Stimulated activated CD8-positive, alpha-beta memory T cell treated with anti-CD3 and anti-CD28 coated beads, Interleukin-7, amount 100 ng/mL, for 4 hours (primary cell): ENCODE data around the gene COQ8A.
"Not testable (repeated sequence)": the region's sequence is repeated elsewhere in the genome, so short reads cannot be mapped to it uniquely, and the experiment has no call there.

Source experiments
- DNase-seq, 2 donors: peaks; one replicate each; pipeline ENCODE4 v3.0.0-alpha.2; 2020; ENCODE audit warnings: low read depth in 2 of 2

The COQ8A gene

DNA sequence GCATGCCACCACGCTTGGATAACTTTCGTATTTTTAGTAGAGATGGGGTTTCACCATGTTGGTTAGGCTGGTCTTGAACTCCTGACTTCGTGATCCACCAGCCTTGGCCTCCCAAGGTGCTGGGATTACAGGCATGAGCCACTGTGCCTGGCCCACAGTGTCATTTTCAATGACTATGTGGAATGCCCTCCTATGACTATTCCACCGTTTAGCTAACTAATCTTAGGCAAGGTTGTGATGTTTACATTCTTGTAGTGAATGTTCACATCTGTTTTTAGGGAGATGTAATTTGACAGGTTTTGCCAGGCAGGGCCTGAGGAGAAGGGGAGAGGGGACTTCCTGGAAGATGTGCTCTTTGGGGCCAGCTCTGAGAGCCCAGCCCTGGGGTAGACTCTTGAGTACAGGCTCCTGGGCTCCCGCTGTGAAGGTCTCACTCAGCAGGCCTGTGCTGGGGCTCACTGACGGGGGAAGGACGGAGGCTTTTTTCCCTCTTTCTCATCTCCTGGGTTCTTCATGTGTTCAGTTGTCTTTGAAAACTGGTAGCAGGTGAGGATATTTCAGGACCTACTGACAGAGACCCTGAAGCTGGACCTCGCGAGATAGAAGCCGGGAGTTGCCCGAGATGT lies 13.2 kb downstream of the COQ8A start:
- DNase-seq = no peak

DNA sequence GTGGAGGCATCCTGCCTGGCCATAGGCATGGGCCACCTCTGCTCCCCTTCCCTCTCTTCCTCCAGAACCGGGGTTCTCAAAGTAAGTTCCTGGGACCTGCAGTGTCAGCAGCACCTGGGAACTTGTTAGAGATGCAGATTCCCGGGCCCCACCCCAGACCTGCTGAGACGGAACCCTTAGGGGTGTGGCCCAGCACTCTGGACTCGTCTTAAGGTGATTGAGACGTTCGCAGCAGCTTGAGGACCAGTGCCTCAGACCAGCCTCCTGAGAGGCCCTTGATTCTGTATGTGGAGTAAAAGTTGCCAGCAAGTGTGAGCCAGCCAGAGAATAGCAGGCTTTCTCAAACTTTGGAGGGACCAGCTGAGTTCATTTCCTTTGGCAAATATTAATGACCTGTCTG lies 14.2 kb downstream of the COQ8A start:
- DNase-seq = no peak

DNA sequence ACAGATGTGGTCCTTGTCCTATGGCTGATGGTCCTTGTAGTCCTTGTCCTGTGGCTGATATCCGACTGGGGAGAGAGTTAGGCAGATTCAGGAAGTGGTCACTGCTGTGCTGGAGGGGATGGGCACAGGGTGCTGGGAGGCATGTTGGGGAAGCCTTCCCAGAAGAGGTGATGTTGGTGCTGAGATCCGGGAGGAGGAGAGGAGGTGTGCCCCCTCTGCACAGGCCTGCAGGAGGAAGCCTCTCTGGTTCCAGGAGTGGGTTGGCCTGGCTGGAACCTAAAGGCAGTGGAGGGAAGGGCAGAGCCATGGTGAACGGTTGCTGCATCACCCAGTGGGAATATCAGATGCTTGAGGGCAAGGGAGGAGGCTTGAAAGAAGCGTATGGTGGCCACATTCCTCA lies 14.7 kb downstream of the COQ8A start:
- DNase-seq = no peak

GRCh38 chr1:226955857-226956256 lies 15.8 kb downstream of the COQ8A start:
- not testable (repeated sequence) for DNase-seq

- no peak for DNase-seq
These were observed 17.0 kb downstream of the COQ8A start for GRCh38 chr1:226956942-226957713.

- DNase-seq = no peak
These were observed 17.6 kb downstream of the COQ8A start for GRCh38 chr1:226957714-226958113.

GRCh38 chr1:226958300-226958699 lies 18.2 kb downstream of the COQ8A start:
- no peak for DNase-seq

GRCh38 chr1:226960256-226960655 lies 20.2 kb downstream of the COQ8A start:
- no peak for DNase-seq

DNA sequence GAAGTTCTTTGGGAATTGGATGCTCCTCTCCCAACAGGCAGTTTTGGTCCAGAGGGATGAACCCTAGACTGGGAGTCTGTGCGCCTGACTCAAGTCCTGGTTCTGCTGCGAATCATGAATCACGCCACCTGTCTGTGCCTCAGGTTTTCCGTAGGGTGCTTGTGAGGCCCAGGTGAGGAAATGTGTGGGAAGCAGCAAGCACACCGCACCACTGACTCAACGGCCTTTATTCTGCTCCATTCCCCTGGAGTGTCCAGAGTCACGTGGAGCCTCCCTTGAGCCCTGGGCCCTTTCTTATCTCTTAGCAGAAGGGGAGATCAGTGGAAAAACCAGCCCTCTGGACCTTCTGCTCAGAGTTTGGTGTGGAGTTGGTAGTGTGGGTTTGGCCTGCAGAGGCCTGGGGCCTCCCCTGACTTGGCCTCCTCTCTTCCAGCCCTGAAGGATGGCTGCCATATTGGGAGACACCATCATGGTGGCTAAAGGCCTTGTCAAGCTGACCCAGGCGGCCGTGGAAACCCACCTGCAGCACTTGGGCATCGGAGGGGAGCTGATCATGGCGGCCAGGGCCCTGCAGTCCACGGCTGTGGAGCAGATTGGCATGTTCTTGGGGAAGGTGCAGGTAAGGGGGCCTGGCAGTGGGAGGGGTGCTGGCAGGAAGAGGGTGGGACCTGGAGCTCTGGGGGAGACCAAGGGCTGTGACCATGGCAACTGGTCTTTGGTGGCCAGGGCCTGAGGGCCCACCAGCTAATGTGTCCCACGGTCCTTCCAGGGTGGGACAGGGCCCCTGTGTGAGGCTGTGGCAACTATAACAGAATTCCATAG lies 21.1 kb downstream of the COQ8A start:
- no peak for DNase-seq

DNA sequence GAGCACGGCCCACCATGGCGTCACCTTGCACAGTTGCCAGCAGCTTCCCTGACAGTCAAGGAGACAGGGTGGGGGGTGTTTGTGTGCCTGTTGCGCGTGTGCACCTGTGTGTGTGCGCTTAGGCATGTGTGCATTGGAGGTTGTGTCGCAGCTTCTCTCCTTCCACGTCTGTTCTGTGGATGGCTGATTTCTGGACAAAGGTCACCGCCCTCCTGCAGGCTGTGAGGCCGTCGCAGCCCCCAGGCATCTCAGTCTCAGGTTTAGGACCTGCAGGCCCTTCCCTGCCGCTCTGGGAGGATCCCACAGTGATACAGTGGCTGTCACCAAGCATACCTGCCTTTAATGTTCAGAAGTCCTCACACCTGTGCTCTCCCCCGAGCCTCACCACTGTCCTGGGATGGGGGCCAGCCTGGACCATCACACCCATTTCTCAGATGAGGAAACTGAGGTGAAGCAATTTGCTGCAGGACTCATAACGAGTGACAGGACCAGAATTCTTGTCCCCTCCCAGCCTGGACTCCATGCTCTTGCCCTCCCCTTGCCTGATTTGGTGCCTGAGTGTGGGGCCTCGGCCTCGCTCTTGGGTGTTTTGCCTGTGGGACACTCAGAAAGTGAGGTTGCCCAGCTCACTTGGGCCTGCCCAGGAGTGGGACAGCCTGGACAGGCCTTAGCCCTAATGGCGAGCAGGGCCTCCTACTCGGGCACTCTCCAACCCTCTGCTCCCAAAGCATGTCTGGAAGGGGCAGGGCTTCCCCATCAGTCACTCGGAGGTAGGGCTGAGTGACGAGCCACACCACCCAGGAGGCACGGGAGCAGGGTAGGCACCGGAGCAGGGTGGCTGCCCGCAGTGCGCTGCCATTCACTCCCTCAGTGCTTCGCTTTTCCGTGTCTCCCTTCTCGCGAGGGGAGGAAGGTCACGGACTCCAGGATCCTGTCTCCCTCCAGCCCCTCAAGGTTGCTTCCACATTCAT lies 22.6 kb downstream of the COQ8A start:
- DNase-seq = no peak

DNA sequence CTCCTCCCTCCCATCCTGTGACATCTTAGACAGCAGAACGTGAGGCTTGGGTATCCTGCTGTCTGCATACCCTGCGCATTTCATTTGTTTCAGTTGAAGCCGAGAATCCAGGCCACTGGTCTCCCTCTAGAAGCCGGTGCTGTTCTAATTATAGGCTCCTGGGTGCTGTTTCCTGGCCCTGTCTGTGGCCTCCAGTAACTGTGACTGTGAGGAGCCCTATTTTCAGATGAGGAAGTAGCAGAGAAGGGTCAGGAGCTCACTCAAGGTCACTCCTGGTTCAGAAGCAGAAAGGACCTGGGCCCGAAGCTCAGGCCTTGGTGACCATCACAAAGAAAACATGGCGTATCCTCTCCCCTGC lies 24.0 kb downstream of the COQ8A start:
- DNase-seq = no peak

- no peak for DNase-seq
These were observed 24.8 kb downstream of the COQ8A start for GRCh38 chr1:226964611-226965486.

GRCh38 chr1:226965581-226966440 lies 25.7 kb downstream of the COQ8A start:
- DNase-seq = no peak

- DNase-seq = no peak
These were observed 26.6 kb downstream of the COQ8A start for GRCh38 chr1:226966683-226967082.

GRCh38 chr1:226967665-226968064 lies 27.6 kb downstream of the COQ8A start:
- no peak for DNase-seq

DNA sequence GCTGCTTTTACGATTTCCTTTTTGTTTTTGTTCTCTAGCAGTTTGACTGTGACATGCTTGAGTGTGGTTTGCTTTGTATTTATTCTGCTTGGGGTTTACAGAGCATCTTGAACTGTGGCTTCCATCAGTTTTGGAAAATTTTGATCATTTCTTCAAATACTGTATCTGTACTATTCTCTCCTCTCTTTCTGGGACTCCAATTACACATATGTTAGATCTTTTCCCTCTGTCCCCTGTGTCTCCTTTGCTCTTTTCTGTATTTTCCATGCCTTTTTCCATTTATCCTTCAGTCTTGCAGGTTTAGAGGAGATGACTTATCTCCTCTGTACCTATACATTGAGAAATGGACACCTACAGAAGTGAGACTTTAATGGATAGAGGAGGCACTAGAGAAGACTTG lies 31.7 kb downstream of the COQ8A start:
- DNase-seq = no peak

GRCh38 chr1:226972931-226973330 lies 32.8 kb downstream of the COQ8A start:
- no peak for DNase-seq

- DNase-seq = no peak
These were observed 33.3 kb downstream of the COQ8A start for GRCh38 chr1:226973371-226973897.

DNA sequence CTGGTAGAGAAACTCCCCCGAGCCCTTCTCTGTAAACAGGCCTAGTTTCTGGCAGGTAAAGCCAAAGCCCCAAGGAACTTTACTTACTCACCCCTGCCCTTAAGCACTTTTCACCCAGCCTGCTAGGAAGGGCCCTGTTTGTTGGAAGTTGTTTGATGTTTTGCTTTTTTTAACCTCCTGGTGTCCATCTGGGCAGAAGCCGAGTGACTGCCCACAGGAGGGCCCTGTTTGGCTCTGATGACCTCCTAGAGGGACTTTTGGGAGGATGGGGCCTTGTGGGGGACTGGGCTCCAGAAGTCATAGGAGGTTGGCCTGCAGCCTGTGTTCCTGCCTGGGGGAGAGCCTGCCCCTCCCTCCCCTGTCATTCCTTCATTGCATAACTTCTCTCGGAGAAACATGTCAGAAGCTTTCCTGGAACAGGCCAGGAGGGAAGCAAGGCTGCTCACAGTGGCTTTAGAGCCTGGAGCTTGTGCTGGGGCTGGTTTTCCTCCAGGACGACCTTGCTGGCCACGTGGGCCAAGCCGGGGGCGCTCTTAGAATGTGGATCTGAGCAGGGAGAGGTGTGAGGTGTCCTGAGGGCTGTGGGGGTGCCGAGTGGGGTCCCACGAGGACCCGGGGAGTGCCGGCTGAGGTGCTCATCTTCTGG lies 33.9 kb downstream of the COQ8A start:
- no peak for DNase-seq
